ENCODE results near the gene SYMPK.
A peak's percentile ranks its signal among the peaks of the same experiment; 100 is the strongest.

SYMPK gene

DNA sequence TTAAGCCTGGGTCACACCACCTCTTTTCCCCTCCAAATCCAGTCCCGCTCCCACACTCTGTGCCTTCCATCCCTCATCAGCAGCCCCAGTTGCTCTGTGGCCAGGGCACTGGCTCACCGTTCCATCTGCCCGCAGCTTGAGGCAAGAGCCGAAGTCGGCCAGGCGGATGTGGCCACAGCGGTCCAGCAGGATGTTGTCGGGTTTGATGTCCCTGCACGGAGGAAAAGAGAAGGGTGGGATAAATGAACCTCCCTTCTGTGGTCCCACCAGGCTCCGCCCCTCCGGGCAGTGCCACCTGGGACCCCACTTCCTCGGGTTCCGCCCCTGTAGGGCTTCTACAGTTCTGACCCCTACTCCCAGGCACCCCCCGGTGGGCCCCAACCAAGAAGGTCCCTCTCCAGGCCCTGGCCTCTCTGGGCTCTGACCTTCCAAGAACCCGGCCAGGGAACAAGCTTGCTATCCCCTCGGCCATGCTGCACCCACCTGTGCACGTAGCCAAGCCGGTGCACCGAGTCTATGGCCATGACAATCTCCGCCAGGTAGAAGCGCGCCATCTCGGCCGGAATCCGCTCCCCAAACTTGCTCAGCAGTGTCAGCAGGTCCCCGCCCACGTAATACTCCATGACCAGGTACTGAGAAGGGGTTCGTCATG is 84.8 kb downstream of the SYMPK start:
- Histone ChIP-seq H4K8ac (ENCODE audit: low read depth, low read length) (no peak overlapping the region), H3K79me1 (ENCODE audit: low read length) (peaks cover 5% of the 10 kb centered on the region), H3K79me2 (ENCODE audit: control insufficient read depth, insufficient read depth, low read length, poor library complexity) (no peaks in the 10 kb centered on the region), H4K91ac (ENCODE audit: low read depth, low read length) (no peak overlapping the region), H3K23ac (ENCODE audit: low read length) (no peak overlapping the region), H2BK5ac (ENCODE audit: low read depth, low read length, poor library complexity) (no peak overlapping the region), H3K14ac (ENCODE audit: low read length) (no peak overlapping the region), H4K12ac (ENCODE audit: low read depth, low read length) (no peak overlapping the region), H3K27ac (ENCODE audit: low read depth, low read length) (no peak overlapping the region), H2AK5ac (ENCODE audit: low read length) (no peak overlapping the region), H3K9ac (ENCODE audit: low read length) (no peak overlapping the region), H3K18ac (ENCODE audit: low read length) (no peak overlapping the region), H3K4me2 (ENCODE audit: low read length) (no peak overlapping the region), H3K36me3 (ENCODE audit: control insufficient read depth in 1 of 2, insufficient read depth in 2 of 2, low read length in 2 of 2) (peaks cover 22 to 25% of the 10 kb centered on the region in 2 experiments), H2AFZ (ENCODE audit: insufficient read depth, low read length, poor library complexity) (no peak overlapping the region), H3K4ac (ENCODE audit: low read depth, low read length) (no peak overlapping the region), H3K4me3 (ENCODE audit: low read depth, low read length) (no peak overlapping the region), H3K9me3 (ENCODE audit: insufficient read depth, low read depth, low read length) (no peaks in the 10 kb centered on the region), H2BK120ac (ENCODE audit: insufficient read depth, low read length, poor library complexity) (no peak overlapping the region), H2BK12ac (ENCODE audit: low read length) (no peak overlapping the region), H3K27me3 (ENCODE audit: insufficient read depth, low read length) (no peaks in the 10 kb centered on the region), H3K4me1 (ENCODE audit: control insufficient read depth in 1 of 2, insufficient read depth in 2 of 2, low read length in 2 of 2) (peaks cover 19 to 23% of the 10 kb centered on the region in 2 experiments)
- DNase-seq: no peak
- WGBS (ENCODE audit: extremely low coverage, insufficient coverage, insufficient read length): no CpG with 5 or more reads among the region's 28 CpGs

- no peak overlapping the region for H2BK120ac ChIP-seq (ENCODE audit: insufficient read depth, low read length, poor library complexity)
- H3K4ac ChIP-seq (ENCODE audit: low read depth, low read length): no peak overlapping the region
- H4K12ac ChIP-seq (ENCODE audit: low read depth, low read length): no peak overlapping the region
- no peaks in the 10 kb centered on the region for H3K27me3 ChIP-seq (ENCODE audit: insufficient read depth, low read length)
- no peak overlapping the region for H3K4me3 ChIP-seq (ENCODE audit: low read depth, low read length)
- no CpG with 5 or more reads among the region's 34 CpGs for WGBS (ENCODE audit: extremely low coverage, insufficient coverage, insufficient read length)
- H2BK5ac ChIP-seq (ENCODE audit: low read depth, low read length, poor library complexity): no peak overlapping the region
- H3K79me2 ChIP-seq (ENCODE audit: control insufficient read depth, insufficient read depth, low read length, poor library complexity): no peaks in the 10 kb centered on the region
- H3K9ac ChIP-seq (ENCODE audit: low read length): no peak overlapping the region
- no peak overlapping the region for H2BK12ac ChIP-seq (ENCODE audit: low read length)
- DNase-seq: no peak
- H2AK5ac ChIP-seq (ENCODE audit: low read length): no peak overlapping the region
- peaks cover 14 to 19% of the 10 kb centered on the region in 2 experiments for H3K4me1 ChIP-seq (ENCODE audit: control insufficient read depth in 1 of 2, insufficient read depth in 2 of 2, low read length in 2 of 2)
- H3K9me3 ChIP-seq (ENCODE audit: insufficient read depth, low read depth, low read length): no peaks in the 10 kb centered on the region
- no peak overlapping the region for H3K18ac ChIP-seq (ENCODE audit: low read length)
- no peak overlapping the region for H3K27ac ChIP-seq (ENCODE audit: low read depth, low read length)
- no peak overlapping the region for H3K23ac ChIP-seq (ENCODE audit: low read length)
- H3K79me1 ChIP-seq (ENCODE audit: low read length): peaks cover 2% of the 10 kb centered on the region
- no peak overlapping the region for H2AFZ ChIP-seq (ENCODE audit: insufficient read depth, low read length, poor library complexity)
- H4K8ac ChIP-seq (ENCODE audit: low read depth, low read length): no peak overlapping the region
- peaks cover 26 to 27% of the 10 kb centered on the region in 2 experiments for H3K36me3 ChIP-seq (ENCODE audit: control insufficient read depth in 1 of 2, insufficient read depth in 2 of 2, low read length in 2 of 2)
- no peak overlapping the region for H4K91ac ChIP-seq (ENCODE audit: low read depth, low read length)
- H3K4me2 ChIP-seq (ENCODE audit: low read length): no peak overlapping the region
- H3K14ac ChIP-seq (ENCODE audit: low read length): no peak overlapping the region
Measured at GRCh38 chr19:45777395-45777961, 85.5 kb downstream of the SYMPK start.

- no peaks in the 10 kb centered on the region for H3K27me3 ChIP-seq (ENCODE audit: insufficient read depth, low read length)
- H3K18ac ChIP-seq (ENCODE audit: low read length): no peak overlapping the region
- H3K23ac ChIP-seq (ENCODE audit: low read length): no peak overlapping the region
- H3K9ac ChIP-seq (ENCODE audit: low read length): no peak overlapping the region
- H3K79me1 ChIP-seq (ENCODE audit: low read length): peaks cover 5% of the 10 kb centered on the region
- DNase-seq: peak; percentile 63 to 77
- no peak overlapping the region for H4K91ac ChIP-seq (ENCODE audit: low read depth, low read length)
- no peak overlapping the region for H2BK120ac ChIP-seq (ENCODE audit: insufficient read depth, low read length, poor library complexity)
- no peak overlapping the region for H2AK5ac ChIP-seq (ENCODE audit: low read length)
- H3K79me2 ChIP-seq (ENCODE audit: control insufficient read depth, insufficient read depth, low read length, poor library complexity): peaks cover 2% of the 10 kb centered on the region
- no peak overlapping the region for H3K27ac ChIP-seq (ENCODE audit: low read depth, low read length)
- H4K12ac ChIP-seq (ENCODE audit: low read depth, low read length): no peak overlapping the region
- H2BK12ac ChIP-seq (ENCODE audit: low read length): no peak overlapping the region
- H4K8ac ChIP-seq (ENCODE audit: low read depth, low read length): no peak overlapping the region
- no peak overlapping the region for H3K14ac ChIP-seq (ENCODE audit: low read length)
- H2BK5ac ChIP-seq (ENCODE audit: low read depth, low read length, poor library complexity): no peak overlapping the region
- peaks cover 36 to 37% of the 10 kb centered on the region in 2 experiments for H3K36me3 ChIP-seq (ENCODE audit: control insufficient read depth in 1 of 2, insufficient read depth in 2 of 2, low read length in 2 of 2)
- H3K4me2 ChIP-seq (ENCODE audit: low read length): no peak overlapping the region
- no peak overlapping the region for H3K4me3 ChIP-seq (ENCODE audit: low read depth, low read length)
- H2AFZ ChIP-seq (ENCODE audit: insufficient read depth, low read length, poor library complexity): no peak overlapping the region
- no peaks in the 10 kb centered on the region for H3K9me3 ChIP-seq (ENCODE audit: insufficient read depth, low read depth, low read length)
- H3K4me1 ChIP-seq (ENCODE audit: control insufficient read depth in 1 of 2, insufficient read depth in 2 of 2, low read length in 2 of 2): peaks cover 1 to 11% of the 10 kb centered on the region in 2 experiments
- no peak overlapping the region for H3K4ac ChIP-seq (ENCODE audit: low read depth, low read length)
- whole genome bisulfite sequencing (ENCODE audit: extremely low coverage, insufficient coverage, insufficient read length): no CpG with 5 or more reads among the region's 9 CpGs
Measured at GRCh38 chr19:45774765-45775164, 88.2 kb downstream of the SYMPK start.

GRCh38 chr19:45773384-45773783 is 89.6 kb downstream of the SYMPK start:
- DNase-seq: no peak
- Histone ChIP-seq H3K4ac (ENCODE audit: low read depth, low read length) (no peak overlapping the region), H2BK12ac (ENCODE audit: low read length) (no peak overlapping the region), H3K4me2 (ENCODE audit: low read length) (no peak overlapping the region), H3K4me1 (ENCODE audit: control insufficient read depth in 1 of 2, insufficient read depth in 2 of 2, low read length in 2 of 2) (peaks cover 0 to 5% of the 10 kb centered on the region in 2 experiments), H3K36me3 (ENCODE audit: control insufficient read depth in 1 of 2, insufficient read depth in 2 of 2, low read length in 2 of 2) (peaks cover 35 to 36% of the 10 kb centered on the region in 2 experiments), H4K8ac (ENCODE audit: low read depth, low read length) (no peak overlapping the region), H3K9me3 (ENCODE audit: insufficient read depth, low read depth, low read length) (no peaks in the 10 kb centered on the region), H3K79me1 (ENCODE audit: low read length) (peaks cover 15% of the 10 kb centered on the region), H3K9ac (ENCODE audit: low read length) (no peak overlapping the region), H3K27me3 (ENCODE audit: insufficient read depth, low read length) (no peaks in the 10 kb centered on the region), H3K14ac (ENCODE audit: low read length) (no peak overlapping the region), H3K79me2 (ENCODE audit: control insufficient read depth, insufficient read depth, low read length, poor library complexity) (peaks cover 7% of the 10 kb centered on the region), H4K12ac (ENCODE audit: low read depth, low read length) (no peak overlapping the region), H3K27ac (ENCODE audit: low read depth, low read length) (no peak overlapping the region), H3K4me3 (ENCODE audit: low read depth, low read length) (no peak overlapping the region), H2BK5ac (ENCODE audit: low read depth, low read length, poor library complexity) (no peak overlapping the region), H2AK5ac (ENCODE audit: low read length) (no peak overlapping the region), H3K23ac (ENCODE audit: low read length) (no peak overlapping the region), H3K18ac (ENCODE audit: low read length) (no peak overlapping the region), H2BK120ac (ENCODE audit: insufficient read depth, low read length, poor library complexity) (no peak overlapping the region), H2AFZ (ENCODE audit: insufficient read depth, low read length, poor library complexity) (no peak overlapping the region), H4K91ac (ENCODE audit: low read depth, low read length) (no peak overlapping the region)
- no CpG with 5 or more reads among the region's 2 CpGs for WGBS (ENCODE audit: extremely low coverage, insufficient coverage, insufficient read length)
